Measurements from ENCODE around the gene SUGP1.

- TF ChIP-seq CTCF (IDR thresholded peaks at IDR 0.05 in 4 of 5, conservative IDR thresholded peaks at IDR 0.05 in 1 of 5) (no peak), POLR2A (IDR thresholded peaks at IDR 0.05) (no peak)
Observed at GRCh38 chr19:19338082-19338481, 17.8 kb upstream of the SUGP1 start.
